Renal cortical epithelial cell (primary cell): Measurements from ENCODE around the gene TEKT3. TPM values are rescaled to one million over a fixed set of nuclear protein-coding genes. Genes with fewer than 3 reads are reported as not detected.

Experiments
- DNase-seq: peaks from one replicate; pipeline ENCODE4 v3.0.0-alpha.2; 2011; ENCODE audit warnings: low read depth
- total RNA-seq: library from RNA; depleted of rRNA; stranded (reverse); fragments of >200 nt; gene quantifications from 2 replicates; pipeline ENCODE4 v1.2.3, GENCODE V29; 2014

The TEKT3 gene
- total RNA-seq, 1 donor from 2014 or later: 0.10 TPM

GRCh38 chr17:15266325-15267125, 74.9 kb downstream of the TEKT3 start:
- no peak for DNase-seq

GRCh38 chr17:15265131-15265530, 76.3 kb downstream of the TEKT3 start, which contains the start of gene PMP22:
PMP22 (minus strand) TSS chr17:15265326; CDS start chr17:15260727, 4,599 bp downstream.
- DNase-seq: no peak

- DNase-seq: no peak
These were observed 76.9 kb downstream of the TEKT3 start for GRCh38 chr17:15264542-15264941.

- DNase-seq: no peak
These were observed 77.7 kb downstream of the TEKT3 start for GRCh38 chr17:15263680-15264079.

GRCh38 chr17:15263206-15263579, 78.2 kb downstream of the TEKT3 start:
- no peak for DNase-seq

GRCh38 chr17:15262291-15263205, 78.8 kb downstream of the TEKT3 start:
- DNase-seq: no peak

GRCh38 chr17:15261802-15262290, 79.6 kb downstream of the TEKT3 start:
- DNase-seq: no peak

GRCh38 chr17:15261258-15261801, 80.1 kb downstream of the TEKT3 start:
- no peak for DNase-seq

- peak; percentile 30 for DNase-seq
These were observed 80.8 kb downstream of the TEKT3 start for GRCh38 chr17:15260376-15261257.

- DNase-seq: no peak
These were observed 83.4 kb downstream of the TEKT3 start for GRCh38 chr17:15257796-15258512.

GRCh38 chr17:15257258-15257788, 84.1 kb downstream of the TEKT3 start:
- peak; percentile 38 for DNase-seq

- no peak for DNase-seq
These were observed 84.7 kb downstream of the TEKT3 start for GRCh38 chr17:15256689-15257088.

- no peak for DNase-seq
These were observed 85.5 kb downstream of the TEKT3 start for GRCh38 chr17:15255713-15256454.

Other genes starting within 250 kb of the TEKT3 start
- gene PMP22, start 76.3 kb downstream of the TEKT3 start, total RNA-seq: 1.2 and 3.1 TPM in 2 replicates
- 1.2 TPM in 1 of 2 replicates, not detected in the other for gene CDRT4, start 126.0 kb upstream of the TEKT3 start, total RNA-seq
- 18.9 and 27.6 TPM in 2 replicates for gene TVP23C, start 221.9 kb upstream of the TEKT3 start, total RNA-seq